Mesothelial cell of epicardium (in vitro differentiated cells): Measurements from ENCODE around the gene MEST. TPM values are rescaled to one million over a fixed set of nuclear protein-coding genes. Genes with fewer than 3 reads are reported as not detected.

Source experiments
- DNase-seq, 2 experiments: peaks; one replicate each; pipeline ENCODE4 v3.0.0; 2021; ENCODE audit warnings: low spot score in 2 of 2; ENCODE audit not compliant: unreplicated experiment in 2 of 2
- H3K27ac Mint-ChIP-seq: 2 replicates; pipeline ENCODE4 v1.8.0; 2021; ENCODE audit warnings: mixed read lengths
- H3K27me3 Mint-ChIP-seq: 2 replicates; pipeline ENCODE4 v1.8.0; 2021; ENCODE audit warnings: low read depth, mixed read lengths
- H3K36me3 Mint-ChIP-seq: 2 replicates; pipeline ENCODE4 v1.8.0; 2021; ENCODE audit warnings: mixed read lengths
- H3K4me1 Mint-ChIP-seq: 2 replicates; pipeline ENCODE4 v1.8.0; 2021; ENCODE audit warnings: mixed read lengths
- H3K4me3 Mint-ChIP-seq: 2 replicates; pipeline ENCODE4 v1.8.0; 2021; ENCODE audit warnings: mild to moderate bottlenecking, moderate library complexity, mixed read lengths
- H3K9me3 Mint-ChIP-seq: 2 replicates; pipeline ENCODE4 v1.8.0; 2021; ENCODE audit warnings: mixed read lengths
- CTCF ChIP-seq: fragments of 200-600 bp; sonication (generic); IDR thresholded peaks from one replicate; pipeline ENCODE4 v1.5.0; 2021; ENCODE audit warnings: antibody characterized with exemption; ENCODE audit not compliant: unreplicated experiment
- total RNA-seq: library from RNA; stranded (reverse); gene quantifications from 3 replicates; pipeline ENCODE4 v1.2.1, GENCODE V29; 2021

The MEST gene
- total RNA-seq, 1 donor from 2014 or later, result 616 TPM

GRCh38 chr7:130452951-130453350 lies 38.9 kb upstream of the MEST start:
- no peak for TF ChIP-seq CTCF
- peaks cover 9% of the 10 kb centered on the region for H3K36me3 Mint-ChIP-seq
- no peaks in the 10 kb centered on the region for H3K4me1 Mint-ChIP-seq
- peaks cover 12% of the 10 kb centered on the region for H3K9me3 Mint-ChIP-seq
- no peak overlapping the region for H3K4me3 Mint-ChIP-seq
- H3K27ac Mint-ChIP-seq, result no peak overlapping the region
- no peak for DNase-seq
- H3K27me3 Mint-ChIP-seq, result no peaks in the 10 kb centered on the region

- no peak for TF ChIP-seq CTCF
- H3K27ac Mint-ChIP-seq, result no peak overlapping the region
- no peak overlapping the region for H3K4me3 Mint-ChIP-seq
- no peak for DNase-seq
- H3K9me3 Mint-ChIP-seq, result peaks cover 21% of the 10 kb centered on the region
- no peaks in the 10 kb centered on the region for H3K4me1 Mint-ChIP-seq
- H3K36me3 Mint-ChIP-seq, result peaks cover 9% of the 10 kb centered on the region
- no peaks in the 10 kb centered on the region for H3K27me3 Mint-ChIP-seq
These were observed 36.9 kb upstream of the MEST start for GRCh38 chr7:130454959-130455358.

DNA sequence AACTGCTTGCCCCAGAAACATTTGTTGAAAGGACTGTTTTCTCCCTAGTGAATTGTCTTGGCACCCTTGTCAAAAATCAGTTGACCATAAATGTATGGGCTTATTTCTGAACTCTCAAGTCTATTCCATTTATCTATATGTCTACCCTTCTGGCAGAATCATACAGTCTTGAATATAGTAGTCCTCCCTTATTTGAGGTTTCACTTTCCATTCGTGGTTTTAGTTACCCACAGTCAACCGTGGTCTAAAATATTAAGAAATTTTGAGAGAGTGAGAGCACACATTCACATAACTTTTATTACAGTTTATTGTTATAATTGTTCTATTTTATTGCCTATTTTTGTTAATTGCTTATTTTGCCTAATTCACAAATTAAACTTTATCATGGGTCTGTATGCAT lies 33.6 kb upstream of the MEST start:
- Mint-ChIP-seq H3K4me1 (no peaks in the 10 kb centered on the region), H3K27me3 (no peaks in the 10 kb centered on the region), H3K9me3 (peaks cover 33% of the 10 kb centered on the region), H3K4me3 (no peak overlapping the region), H3K27ac (no peak overlapping the region), H3K36me3 (peaks cover 7% of the 10 kb centered on the region)
- TF ChIP-seq CTCF, result no peak
- no peak for DNase-seq

DNA sequence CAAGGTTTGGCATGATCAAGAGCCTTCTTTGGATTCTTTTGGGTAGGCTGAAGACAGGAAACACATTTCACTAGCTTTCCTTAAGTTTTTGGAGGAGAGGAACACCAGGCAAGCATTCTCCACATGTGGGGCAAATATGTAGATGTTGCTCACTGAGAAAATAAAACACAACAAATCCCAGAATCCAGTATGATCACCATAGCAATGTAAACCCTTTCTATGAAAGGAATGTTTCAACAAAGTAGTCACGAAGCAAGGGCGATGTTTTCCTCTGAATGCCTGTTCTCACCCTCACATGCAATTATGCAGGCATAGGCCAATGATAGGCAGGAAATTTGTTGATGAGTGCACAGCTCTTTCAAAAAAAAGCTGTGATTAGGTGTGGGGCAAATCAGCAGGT lies 30.6 kb upstream of the MEST start:
- no peak for TF ChIP-seq CTCF
- Mint-ChIP-seq H3K36me3 (peaks cover 11% of the 10 kb centered on the region), H3K4me1 (no peaks in the 10 kb centered on the region), H3K27me3 (no peaks in the 10 kb centered on the region), H3K27ac (no peak overlapping the region), H3K9me3 (peaks cover 43% of the 10 kb centered on the region), H3K4me3 (no peak overlapping the region)
- no peak for DNase-seq

DNA sequence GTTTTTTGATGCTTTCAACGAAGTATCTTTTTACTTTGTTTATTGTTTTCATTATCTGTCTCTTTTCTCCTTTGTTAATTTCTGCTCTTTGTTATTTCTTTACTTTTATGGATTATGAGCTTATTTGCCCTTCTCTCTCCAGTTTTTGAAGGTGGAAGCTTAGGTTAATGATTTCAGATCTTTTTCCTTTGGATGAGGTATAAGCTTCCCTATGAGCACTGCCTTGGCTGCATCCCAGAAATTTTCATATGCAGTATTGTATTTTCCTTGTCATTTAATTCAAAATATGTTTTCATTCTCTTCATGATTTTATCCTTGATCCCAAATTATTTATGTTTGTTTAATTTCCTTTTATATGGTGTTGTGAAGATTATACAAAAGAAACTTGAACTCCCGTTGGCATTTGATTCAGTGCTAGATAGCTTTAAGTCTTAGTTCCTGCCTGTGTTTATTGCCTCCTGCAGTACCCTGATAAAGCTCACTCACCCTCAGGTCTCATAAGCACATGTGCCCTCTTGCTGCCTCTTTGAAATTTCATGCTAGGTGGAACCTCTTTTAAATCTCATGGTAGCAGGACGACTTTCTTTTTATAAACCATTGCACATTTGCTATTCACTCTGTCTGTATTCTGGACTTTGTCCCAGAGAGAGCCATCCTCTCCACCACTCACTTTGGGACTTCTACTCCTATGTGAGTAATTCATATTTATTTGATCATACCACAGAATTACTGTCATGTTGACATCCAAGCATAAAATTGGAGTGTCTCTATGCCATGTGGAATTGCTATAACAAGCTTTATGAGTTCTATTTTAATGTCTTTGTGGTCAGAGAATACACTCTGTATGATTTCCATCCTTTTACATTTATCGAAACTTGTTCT lies 28.1 kb upstream of the MEST start:
- no peak for TF ChIP-seq CTCF
- H3K36me3 Mint-ChIP-seq, result peaks cover 8% of the 10 kb centered on the region
- peaks cover 37% of the 10 kb centered on the region for H3K9me3 Mint-ChIP-seq
- H3K4me3 Mint-ChIP-seq, result no peak overlapping the region
- no peak for DNase-seq
- no peaks in the 10 kb centered on the region for H3K4me1 Mint-ChIP-seq
- H3K27ac Mint-ChIP-seq, result no peak overlapping the region
- no peaks in the 10 kb centered on the region for H3K27me3 Mint-ChIP-seq
